Measurements from ENCODE around the gene FBXL20.

DNA sequence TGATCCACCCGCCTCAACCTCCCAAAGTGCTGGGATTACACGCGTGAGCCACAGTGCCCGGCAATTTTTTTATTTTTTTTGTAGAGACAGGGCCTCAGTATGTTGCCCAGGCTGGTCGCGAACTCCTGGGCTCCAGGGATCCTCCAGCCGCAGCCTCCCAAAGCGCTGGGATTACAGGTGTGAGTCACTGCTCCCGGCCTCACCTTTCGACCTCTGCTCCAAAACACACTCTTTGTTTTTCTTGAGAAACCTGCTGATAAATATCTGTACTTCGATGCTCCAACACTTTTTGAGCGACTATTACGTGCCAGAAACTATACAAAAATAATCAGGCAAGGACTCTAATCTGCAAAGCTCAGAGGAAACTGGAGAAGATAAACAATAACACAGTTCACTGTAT is 48.6 kb upstream of the FBXL20 start:
- no peak for TF ChIP-seq CTCF (IDR thresholded peaks at IDR 0.05)
- no peak for TF ChIP-seq POLR2A (IDR thresholded peaks at IDR 0.05; ENCODE audit: low read depth)
- TF ChIP-seq EP300 (IDR thresholded peaks at IDR 0.05): no peak
- no peak for TF ChIP-seq POLR2AphosphoS5 (IDR thresholded peaks at IDR 0.05)

All from esophagus muscularis mucosa (tissue), 4 donors.